Measurements from ENCODE around the gene LRRN4.

LRRN4 gene

DNA sequence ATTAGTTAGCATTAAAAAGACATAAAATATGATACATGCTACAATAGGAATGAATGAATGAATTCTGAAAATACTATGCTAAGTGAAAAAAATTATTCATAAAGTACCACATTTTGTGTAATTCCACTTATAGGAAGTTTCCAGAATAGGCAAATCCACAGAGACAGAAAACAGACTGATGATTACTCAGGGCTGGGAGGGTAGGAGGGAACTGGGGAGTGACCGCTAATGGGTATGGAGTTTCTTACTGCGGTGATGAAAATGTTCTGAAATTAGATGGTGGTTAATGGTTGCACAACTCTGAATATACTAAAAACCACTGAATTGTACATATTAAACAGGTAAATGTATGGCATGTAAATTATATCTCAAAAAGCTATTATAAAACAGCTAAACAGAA lies 46.4 kb upstream of the LRRN4 start:
- Histone ChIP-seq H4K20me1 (ENCODE audit: control insufficient read depth, insufficient read depth, low read depth, low read length) (no peaks in the 10 kb centered on the region), H3K9me2 (replicated peaks; ENCODE audit: control insufficient read depth, low read length) (no peaks in the 10 kb centered on the region), H3K79me2 (ENCODE audit: control insufficient read depth, low read length) (no peaks in the 10 kb centered on the region), H3K27ac (ENCODE audit: low read depth, low read length) (no peak overlapping the region), H3K36me3 (ENCODE audit: control insufficient read depth, low read length) (no peaks in the 10 kb centered on the region), H3K4me1 (ENCODE audit: control insufficient read depth, low read length) (no peaks in the 10 kb centered on the region), H3K4me2 (ENCODE audit: low read length) (no peak overlapping the region), H3K9me3 (ENCODE audit: control insufficient read depth, insufficient read depth, low read length) (no peaks in the 10 kb centered on the region), H3K4me3 (ENCODE audit: low read length) (no peak overlapping the region), H3F3A (ENCODE audit: control insufficient read depth, insufficient read depth) (no peaks in the 10 kb centered on the region), H3K27me3 (ENCODE audit: control insufficient read depth, low read length) (0 out of 2 replicates have a peak, but pooled peaks cover 3% of the 10 kb centered on the region)
- TF ChIP-seq EZH2phosphoT487 (IDR thresholded peaks at IDR 0.05; ENCODE audit: borderline replicate concordance, low read length): no peak
- TF ChIP-seq, protein P1, sequence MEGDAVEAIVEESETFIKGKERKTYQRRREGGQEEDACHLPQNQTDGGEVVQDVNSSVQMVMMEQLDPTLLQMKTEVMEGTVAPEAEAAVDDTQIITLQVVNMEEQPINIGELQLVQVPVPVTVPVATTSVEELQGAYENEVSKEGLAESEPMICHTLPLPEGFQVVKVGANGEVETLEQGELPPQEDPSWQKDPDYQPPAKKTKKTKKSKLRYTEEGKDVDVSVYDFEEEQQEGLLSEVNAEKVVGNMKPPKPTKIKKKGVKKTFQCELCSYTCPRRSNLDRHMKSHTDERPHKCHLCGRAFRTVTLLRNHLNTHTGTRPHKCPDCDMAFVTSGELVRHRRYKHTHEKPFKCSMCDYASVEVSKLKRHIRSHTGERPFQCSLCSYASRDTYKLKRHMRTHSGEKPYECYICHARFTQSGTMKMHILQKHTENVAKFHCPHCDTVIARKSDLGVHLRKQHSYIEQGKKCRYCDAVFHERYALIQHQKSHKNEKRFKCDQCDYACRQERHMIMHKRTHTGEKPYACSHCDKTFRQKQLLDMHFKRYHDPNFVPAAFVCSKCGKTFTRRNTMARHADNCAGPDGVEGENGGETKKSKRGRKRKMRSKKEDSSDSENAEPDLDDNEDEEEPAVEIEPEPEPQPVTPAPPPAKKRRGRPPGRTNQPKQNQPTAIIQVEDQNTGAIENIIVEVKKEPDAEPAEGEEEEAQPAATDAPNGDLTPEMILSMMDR (IDR thresholded peaks at IDR 0.05; ENCODE audit: low read depth, low read length, poor library complexity, severe bottlenecking): no peak

DNA sequence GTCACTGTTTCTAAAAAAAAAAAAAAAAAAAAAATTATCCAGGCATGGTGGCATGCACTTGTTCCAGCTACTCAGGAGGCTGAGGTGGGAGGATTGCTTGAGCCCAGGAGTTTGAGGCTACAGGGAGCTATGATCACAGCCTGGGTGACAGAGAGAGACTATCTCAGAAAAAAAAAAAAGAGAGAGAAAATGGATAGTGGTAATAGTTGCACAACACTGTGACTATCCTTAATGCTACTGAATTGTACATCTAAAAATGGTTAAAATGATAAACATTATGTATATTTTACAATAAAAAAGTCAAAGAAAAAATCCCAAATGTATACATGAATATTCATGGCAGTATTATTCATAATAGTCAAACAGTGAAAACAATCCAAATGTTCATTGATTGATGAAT lies 46.0 kb upstream of the LRRN4 start:
- TF ChIP-seq, protein P1 (IDR thresholded peaks at IDR 0.05; ENCODE audit: low read depth, low read length, poor library complexity, severe bottlenecking): no peak
- no peak for TF ChIP-seq EZH2phosphoT487 (IDR thresholded peaks at IDR 0.05; ENCODE audit: borderline replicate concordance, low read length)
- Histone ChIP-seq H3K36me3 (ENCODE audit: control insufficient read depth, low read length) (no peaks in the 10 kb centered on the region), H3K4me1 (ENCODE audit: control insufficient read depth, low read length) (no peaks in the 10 kb centered on the region), H3K4me3 (ENCODE audit: low read length) (no peak overlapping the region), H3K4me2 (ENCODE audit: low read length) (no peak overlapping the region), H3K79me2 (ENCODE audit: control insufficient read depth, low read length) (no peaks in the 10 kb centered on the region), H3K9me3 (ENCODE audit: control insufficient read depth, insufficient read depth, low read length) (no peaks in the 10 kb centered on the region), H3F3A (ENCODE audit: control insufficient read depth, insufficient read depth) (no peaks in the 10 kb centered on the region), H3K27ac (ENCODE audit: low read depth, low read length) (no peak overlapping the region), H4K20me1 (ENCODE audit: control insufficient read depth, insufficient read depth, low read depth, low read length) (no peaks in the 10 kb centered on the region), H3K27me3 (ENCODE audit: control insufficient read depth, low read length) (0 out of 2 replicates have a peak, but pooled peaks cover 3% of the 10 kb centered on the region), H3K9me2 (replicated peaks; ENCODE audit: control insufficient read depth, low read length) (no peaks in the 10 kb centered on the region)

DNA sequence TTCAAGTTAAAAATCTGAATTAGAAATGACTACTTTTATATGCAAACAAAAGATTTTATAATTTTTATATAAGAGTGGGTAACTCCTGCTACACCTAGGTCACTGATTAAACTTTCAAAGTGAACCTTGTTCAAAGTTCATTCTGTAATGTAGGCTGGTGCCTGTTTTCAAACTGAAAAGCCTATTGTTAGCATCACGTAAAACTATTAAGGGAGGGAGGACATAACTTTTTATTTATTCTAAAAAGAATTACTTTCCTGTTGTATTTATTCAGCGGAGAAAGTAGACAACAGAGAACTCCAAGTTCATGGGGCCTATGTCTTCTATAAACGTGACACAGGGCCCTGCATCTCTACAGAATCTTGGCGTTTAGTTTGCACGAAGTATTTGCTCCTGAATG lies 41.5 kb upstream of the LRRN4 start:
- Histone ChIP-seq H3K36me3 (ENCODE audit: control insufficient read depth, low read length) (no peaks in the 10 kb centered on the region), H3K4me2 (ENCODE audit: low read length) (no peak overlapping the region), H3K4me1 (ENCODE audit: control insufficient read depth, low read length) (no peaks in the 10 kb centered on the region)

More for the DNA sequence above, 41.5 kb upstream of the LRRN4 start:
- no peak for TF ChIP-seq EZH2phosphoT487 (IDR thresholded peaks at IDR 0.05; ENCODE audit: borderline replicate concordance, low read length)
- TF ChIP-seq, protein P1 (IDR thresholded peaks at IDR 0.05; ENCODE audit: low read depth, low read length, poor library complexity, severe bottlenecking): no peak
- Histone ChIP-seq H4K20me1 (ENCODE audit: control insufficient read depth, insufficient read depth, low read depth, low read length) (no peaks in the 10 kb centered on the region), H3K27ac (ENCODE audit: low read depth, low read length) (no peak overlapping the region), H3K79me2 (ENCODE audit: control insufficient read depth, low read length) (no peaks in the 10 kb centered on the region), H3K9me2 (replicated peaks; ENCODE audit: control insufficient read depth, low read length) (no peaks in the 10 kb centered on the region), H3K4me3 (ENCODE audit: low read length) (no peak overlapping the region), H3F3A (ENCODE audit: control insufficient read depth, insufficient read depth) (no peaks in the 10 kb centered on the region), H3K27me3 (ENCODE audit: control insufficient read depth, low read length) (0 out of 2 replicates have a peak, but pooled peaks cover 3% of the 10 kb centered on the region), H3K9me3 (ENCODE audit: control insufficient read depth, insufficient read depth, low read length) (no peaks in the 10 kb centered on the region)

Data from DOHH2 (cell line).